Immature natural killer cell (primary cell): ENCODE data around the gene RORC. TPM values are rescaled to one million over a fixed set of nuclear protein-coding genes. Genes with fewer than 3 reads are reported as not detected.
"Not testable (repeated sequence)": the region's sequence is repeated elsewhere in the genome, so short reads cannot be mapped to it uniquely, and the experiment has no call there.

ENCODE experiments used
- DNase-seq, 3 donors: peaks; one replicate each; pipeline ENCODE4 v3.0.0; 2022; ENCODE audit warnings: mixed read lengths in 1 of 3
- H3K27ac Mint-ChIP-seq, 6 donors: one replicate each; pipeline ENCODE4 v1.8.0; 2020; ENCODE audit warnings: mixed read lengths in 6 of 6, mild to moderate bottlenecking in 5 of 6, inconsistent platforms in 4 of 6, moderate library complexity in 3 of 6
- H3K27me3 Mint-ChIP-seq, 3 donors: one replicate each; pipeline ENCODE4 v1.8.0; 2020 to 2021; ENCODE audit warnings: low read depth in 3 of 3, mild to moderate bottlenecking in 3 of 3, mixed read lengths in 3 of 3, moderate library complexity in 3 of 3, inconsistent platforms in 1 of 3
- H3K36me3 Mint-ChIP-seq, 3 donors: one replicate each; pipeline ENCODE4 v1.8.0; 2020; ENCODE audit warnings: mixed read lengths in 3 of 3, inconsistent platforms in 2 of 3, mild to moderate bottlenecking in 2 of 3
- H3K4me1 Mint-ChIP-seq, 2 donors: one replicate each; pipeline ENCODE4 v1.8.0; 2020; ENCODE audit warnings: inconsistent platforms in 2 of 2, mild to moderate bottlenecking in 2 of 2, mixed read lengths in 2 of 2, moderate library complexity in 1 of 2
- H3K4me3 Mint-ChIP-seq, 5 donors: one replicate each; pipeline ENCODE4 v1.8.0; 2020; ENCODE audit warnings: mild to moderate bottlenecking in 5 of 5, mixed read lengths in 5 of 5, inconsistent platforms in 3 of 5, moderate library complexity in 3 of 5
- H3K9me3 Mint-ChIP-seq, 6 donors: one replicate each; pipeline ENCODE4 v1.8.0; 2020; ENCODE audit warnings: mild to moderate bottlenecking in 6 of 6, mixed read lengths in 6 of 6, inconsistent platforms in 4 of 6, moderate library complexity in 3 of 6
- polyA plus RNA-seq, 3 donors: library from polyadenylated mRNA; unstranded; fragments of 300-500 nt; fragmentation: Illumina TruSeq; gene quantifications; one replicate each; pipeline ENCODE4 v1.2.3, GENCODE V29; 2021

Gene RORC
- polyA plus RNA-seq, result 1 to 10 TPM in 2 of 3 donors, under 1 TPM in 1; 0.40 to 1.6 (median 1.4) TPM

DNA sequence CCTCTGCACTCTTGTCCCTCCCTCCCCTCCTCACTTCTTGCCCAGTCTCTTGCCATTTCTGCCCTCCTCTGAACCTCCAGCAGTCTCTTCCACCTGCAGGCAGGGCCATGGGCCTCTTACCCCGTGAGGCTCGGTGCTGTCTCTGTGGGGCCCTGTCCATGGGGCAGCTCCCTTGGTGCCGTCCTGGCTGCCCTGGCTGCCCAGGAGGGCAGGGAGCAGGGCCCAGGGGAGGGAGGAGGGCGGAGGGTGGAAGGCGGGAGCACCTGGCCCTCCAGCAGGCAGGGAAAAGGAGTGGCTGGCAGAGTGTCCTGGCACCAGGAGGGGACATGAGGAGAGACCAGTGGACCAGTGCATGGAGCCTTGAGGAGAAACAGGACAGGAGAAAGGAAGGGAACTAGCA, at the start of gene RORC:
TSS of gene RORC (minus strand) at position 198 of the 400 bp plus-strand sequence. CDS start at position 160, 38 bp downstream.
- Mint-ChIP-seq H3K4me3 (no peak within 1 kb of the TSS), H3K27me3 (peaks cover 2 to 13% (median 3%) of the 10 kb centered on the region in 3 donors), H3K27ac (no peak within 1 kb of the TSS), H3K36me3 (no peaks in the 10 kb centered on the region), H3K4me1 (peaks cover 40 to 42% of the 10 kb centered on the region in 2 donors), H3K9me3 (peaks cover 0 to 2% (median 0%) of the 10 kb centered on the region in 6 donors)
- no peak for DNase-seq

DNA sequence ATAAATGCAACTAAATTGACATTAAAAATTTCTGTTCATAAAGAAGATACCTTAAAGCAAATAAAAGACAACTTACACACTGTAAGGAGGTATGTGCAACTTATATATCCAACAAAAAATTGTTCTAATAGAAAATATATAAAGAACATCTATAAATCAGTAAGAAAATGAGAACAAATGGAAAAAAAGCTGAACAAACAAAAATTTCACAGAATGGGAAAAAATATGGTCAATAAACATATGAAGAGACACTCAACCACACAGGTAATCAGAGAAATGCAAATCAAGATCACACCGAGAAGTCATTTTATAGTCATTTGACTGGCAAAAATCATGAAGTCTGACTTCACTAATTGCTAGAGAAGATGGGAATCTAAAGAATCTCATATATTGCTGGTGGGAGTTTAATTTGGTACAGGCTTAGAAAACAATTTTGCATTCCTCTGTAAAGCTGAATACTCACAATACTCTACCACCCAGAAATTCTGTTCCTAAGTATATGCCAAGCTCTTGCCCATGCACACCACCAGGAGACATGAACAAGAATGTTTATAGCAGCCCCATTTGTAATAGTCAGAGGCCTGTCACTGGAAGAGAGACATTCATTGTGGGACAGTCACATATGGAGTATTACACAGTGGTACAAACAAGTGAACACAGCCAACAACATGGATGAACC, 44.0 kb upstream of the RORC start:
- Mint-ChIP-seq H3K4me1 (no peaks in the 10 kb centered on the region), H3K9me3 (no peaks in the 10 kb centered on the region), H3K4me3 (no peak overlapping the region), H3K36me3 (peaks cover 5 to 25% (median 23%) of the 10 kb centered on the region in 3 donors), H3K27me3 (no peaks in the 10 kb centered on the region), H3K27ac (no peak overlapping the region)
- no peak for DNase-seq

DNA sequence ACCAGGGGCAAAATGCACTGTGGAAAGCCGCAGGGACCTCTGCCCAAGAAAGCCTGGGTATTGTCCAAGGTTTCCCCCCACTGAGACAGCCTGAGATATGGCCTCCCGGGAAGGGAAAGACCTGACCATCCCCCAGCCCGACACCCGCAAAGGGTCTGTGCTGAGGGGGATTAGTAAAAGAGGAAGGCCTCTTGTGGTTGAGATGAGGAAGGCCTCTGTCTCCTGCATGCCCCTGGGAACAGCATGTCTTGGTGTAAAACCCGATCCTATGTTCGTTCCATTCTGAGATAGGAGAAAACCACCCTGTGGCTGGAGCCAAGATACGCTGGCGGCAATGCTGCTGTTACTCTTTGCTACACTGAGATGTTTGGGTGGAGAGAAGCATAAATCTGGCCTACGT, 41.2 kb upstream of the RORC start:
- H3K27me3 Mint-ChIP-seq, DNase-seq, H3K4me3 Mint-ChIP-seq, H3K27ac Mint-ChIP-seq, H3K4me1 Mint-ChIP-seq, H3K9me3 Mint-ChIP-seq: not testable (repeated sequence)
- H3K36me3 Mint-ChIP-seq, result peaks cover under 1 to 21% (median 19%) of the 10 kb centered on the region in 3 donors

DNA sequence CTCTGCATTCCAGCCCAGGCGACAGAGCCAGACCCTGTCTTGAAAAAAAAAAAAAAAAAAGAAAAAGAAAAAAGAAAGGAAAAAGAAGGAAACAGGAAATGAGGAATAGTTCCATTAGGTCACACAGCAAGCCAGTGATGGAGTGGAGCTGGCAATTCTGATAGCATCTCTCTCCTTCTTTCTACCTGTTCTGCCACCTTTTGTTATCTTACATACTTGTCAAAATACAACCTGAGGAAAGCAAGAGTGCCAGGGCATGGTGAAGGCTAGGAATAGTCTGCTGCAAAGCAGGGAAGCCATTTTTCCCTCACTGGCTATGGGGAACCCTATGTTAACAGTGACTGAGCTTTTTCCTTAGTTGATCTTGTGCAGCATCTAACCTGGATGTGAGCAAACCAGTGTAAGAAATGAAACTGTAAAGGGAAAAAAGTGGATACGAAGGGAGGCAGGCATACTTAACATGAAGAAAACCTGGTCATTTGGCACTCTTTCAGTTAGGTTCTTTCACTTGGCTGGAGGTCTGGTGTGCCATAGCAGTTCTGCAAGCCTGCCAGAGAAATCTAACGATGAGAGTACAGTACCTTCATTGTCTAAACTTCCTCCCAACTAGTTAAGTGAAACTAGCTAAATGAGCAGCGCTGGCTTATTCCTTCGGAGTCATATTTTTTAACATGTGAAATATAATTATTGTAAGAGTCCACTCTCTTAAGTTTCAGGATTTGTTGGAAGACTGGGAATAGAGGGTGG, 39.9 kb upstream of the RORC start:
- H3K9me3 Mint-ChIP-seq, result no peaks in the 10 kb centered on the region
- no peak overlapping the region for H3K27ac Mint-ChIP-seq
- DNase-seq, result no peak
- H3K4me1 Mint-ChIP-seq, result no peaks in the 10 kb centered on the region
- peaks cover 0 to 20% (median 12%) of the 10 kb centered on the region in 3 donors for H3K36me3 Mint-ChIP-seq
- no peak overlapping the region for H3K4me3 Mint-ChIP-seq
- H3K27me3 Mint-ChIP-seq, result peaks cover 2 to 3% (median 2%) of the 10 kb centered on the region in 3 donors

DNA sequence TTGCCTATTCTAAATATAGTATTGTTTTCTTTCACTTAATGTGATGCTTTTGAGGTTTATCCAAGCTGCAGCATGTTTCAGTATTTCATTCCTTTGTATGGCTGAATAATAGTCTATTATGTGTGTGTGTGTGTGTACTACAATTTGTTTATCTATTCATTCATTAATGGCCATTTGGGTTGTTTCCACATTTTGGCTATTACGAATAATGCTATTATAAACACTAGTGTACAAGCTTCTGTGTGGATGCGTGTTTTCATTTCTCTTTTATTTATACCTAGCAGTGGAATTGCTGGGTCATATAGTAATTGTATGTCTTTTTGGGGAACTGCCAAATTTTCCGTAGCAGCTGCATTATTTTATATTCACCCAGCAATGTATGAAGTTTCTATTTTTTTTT, 36.9 kb upstream of the RORC start:
- DNase-seq, result no peak
- peaks cover 2 to 3% (median 2%) of the 10 kb centered on the region in 3 donors for H3K27me3 Mint-ChIP-seq
- H3K9me3 Mint-ChIP-seq, result no peaks in the 10 kb centered on the region
- H3K4me3 Mint-ChIP-seq, result no peak overlapping the region
- H3K4me1 Mint-ChIP-seq, result no peaks in the 10 kb centered on the region
- no peak overlapping the region for H3K27ac Mint-ChIP-seq
- H3K36me3 Mint-ChIP-seq, result peaks cover 0 to 10% (median 5%) of the 10 kb centered on the region in 3 donors

DNA sequence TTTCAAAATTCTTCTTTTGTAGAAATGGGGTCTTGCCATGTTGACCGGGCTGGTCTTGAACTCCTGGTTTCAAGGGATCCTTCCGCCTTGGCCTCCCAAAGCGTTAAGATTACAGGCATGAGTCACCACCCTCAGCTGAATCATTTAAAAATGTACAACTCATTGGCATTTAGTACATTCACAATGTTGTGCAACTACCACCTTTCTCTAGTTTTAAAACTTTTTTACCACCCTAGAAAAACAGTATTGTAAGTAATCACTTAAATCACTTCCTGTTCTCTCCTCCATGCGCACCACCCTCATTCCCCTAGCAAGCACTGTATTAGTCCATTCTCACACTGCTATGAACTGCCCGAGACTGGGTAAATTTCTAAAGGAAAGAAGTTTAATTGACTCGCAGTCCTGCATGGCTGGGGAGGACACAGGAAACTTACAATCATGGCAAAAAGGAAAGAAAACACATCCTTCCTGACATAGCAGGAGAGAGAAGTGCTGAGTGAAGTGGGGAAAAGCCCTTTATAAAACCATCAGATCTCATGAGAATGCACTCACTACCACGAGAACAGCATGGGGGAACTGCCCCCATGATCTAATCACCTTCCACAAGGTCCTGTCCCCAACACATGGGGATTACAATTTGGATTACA, 36.3 kb upstream of the RORC start:
- Mint-ChIP-seq H3K27me3 (peaks cover 2 to 3% (median 2%) of the 10 kb centered on the region in 3 donors), H3K4me1 (no peaks in the 10 kb centered on the region), H3K36me3 (peaks cover 0 to 4% (median 0%) of the 10 kb centered on the region in 3 donors), H3K27ac (no peak overlapping the region), H3K9me3 (no peaks in the 10 kb centered on the region), H3K4me3 (no peak overlapping the region)
- DNase-seq, result no peak

DNA sequence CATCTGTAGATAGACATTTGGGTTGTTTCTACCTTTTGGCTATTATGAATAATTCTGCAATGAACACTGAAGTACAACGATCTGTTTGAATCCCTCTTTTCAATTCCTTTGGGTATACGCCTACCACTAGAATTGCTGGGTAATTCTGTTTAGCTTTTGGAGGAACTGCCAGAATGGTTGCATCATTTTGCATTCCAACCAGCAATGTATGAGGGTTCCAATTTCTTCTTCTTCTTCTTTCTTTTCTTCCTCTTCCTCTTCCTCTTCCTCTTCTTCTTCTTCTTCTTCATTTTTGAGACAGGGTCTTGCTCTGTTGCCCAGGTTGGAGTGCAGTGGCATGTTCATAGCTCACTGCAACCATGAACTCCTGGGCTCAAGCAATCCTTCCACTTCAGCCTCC, 35.7 kb upstream of the RORC start:
- H3K4me3 Mint-ChIP-seq, result no peak overlapping the region
- H3K36me3 Mint-ChIP-seq, result peaks cover 0 to 3% (median 0%) of the 10 kb centered on the region in 3 donors
- H3K4me1 Mint-ChIP-seq, result no peaks in the 10 kb centered on the region
- DNase-seq, result no peak
- no peak overlapping the region for H3K27ac Mint-ChIP-seq
- no peaks in the 10 kb centered on the region for H3K9me3 Mint-ChIP-seq
- H3K27me3 Mint-ChIP-seq, result peaks cover 2 to 3% (median 2%) of the 10 kb centered on the region in 3 donors

DNA sequence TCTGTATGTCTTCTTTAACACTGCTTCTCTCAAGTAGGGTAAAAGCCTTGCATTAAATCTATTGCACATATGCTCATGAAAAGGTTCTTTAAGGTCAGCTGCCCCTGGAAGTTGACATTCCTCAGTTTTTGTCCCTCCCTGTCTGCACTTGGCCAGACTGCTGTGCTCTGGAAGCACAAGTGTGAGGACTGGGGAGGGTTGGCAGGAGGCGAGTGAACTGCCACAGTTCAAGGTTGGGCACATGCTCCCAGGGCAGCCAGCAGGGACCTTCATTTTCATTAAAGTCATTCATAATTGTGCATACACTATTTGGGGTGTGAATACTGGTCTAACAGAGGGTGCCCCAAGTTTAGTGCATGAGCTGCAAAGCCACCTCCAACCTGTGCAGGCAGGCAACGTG, 32.8 kb upstream of the RORC start:
- DNase-seq, result no peak
- Mint-ChIP-seq H3K27ac (no peak overlapping the region), H3K27me3 (peaks cover 0 to 3% (median 2%) of the 10 kb centered on the region in 3 donors), H3K36me3 (no peaks in the 10 kb centered on the region), H3K4me3 (no peak overlapping the region), H3K4me1 (no peaks in the 10 kb centered on the region), H3K9me3 (peaks cover 0 to 1% (median 0%) of the 10 kb centered on the region in 6 donors)

DNA sequence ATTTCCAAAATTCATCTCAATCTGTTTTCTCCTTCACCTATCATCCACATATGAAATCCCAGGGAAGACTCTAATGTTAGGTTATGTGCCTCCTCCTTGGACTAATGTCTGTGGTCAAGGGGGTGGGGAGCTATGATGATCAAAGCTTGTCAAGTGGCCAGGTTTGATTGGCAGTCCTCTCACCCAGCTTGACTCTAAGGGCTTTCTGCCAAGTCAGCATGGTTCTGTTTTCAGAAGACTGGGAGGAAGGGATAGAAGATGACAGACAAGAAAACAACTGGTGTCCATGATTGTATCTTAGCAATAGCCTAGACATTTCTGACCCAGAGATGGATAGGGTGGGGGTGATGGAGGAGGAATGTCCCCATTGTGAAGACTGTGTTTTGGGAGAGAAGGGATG, 31.0 kb upstream of the RORC start:
- DNase-seq, result no peak
- Mint-ChIP-seq H3K4me3 (no peak overlapping the region), H3K4me1 (no peaks in the 10 kb centered on the region), H3K9me3 (peaks cover 0 to 1% (median 0%) of the 10 kb centered on the region in 6 donors), H3K27me3 (peaks cover 0 to 2% (median under 1%) of the 10 kb centered on the region in 3 donors), H3K27ac (no peak overlapping the region), H3K36me3 (no peaks in the 10 kb centered on the region)

DNA sequence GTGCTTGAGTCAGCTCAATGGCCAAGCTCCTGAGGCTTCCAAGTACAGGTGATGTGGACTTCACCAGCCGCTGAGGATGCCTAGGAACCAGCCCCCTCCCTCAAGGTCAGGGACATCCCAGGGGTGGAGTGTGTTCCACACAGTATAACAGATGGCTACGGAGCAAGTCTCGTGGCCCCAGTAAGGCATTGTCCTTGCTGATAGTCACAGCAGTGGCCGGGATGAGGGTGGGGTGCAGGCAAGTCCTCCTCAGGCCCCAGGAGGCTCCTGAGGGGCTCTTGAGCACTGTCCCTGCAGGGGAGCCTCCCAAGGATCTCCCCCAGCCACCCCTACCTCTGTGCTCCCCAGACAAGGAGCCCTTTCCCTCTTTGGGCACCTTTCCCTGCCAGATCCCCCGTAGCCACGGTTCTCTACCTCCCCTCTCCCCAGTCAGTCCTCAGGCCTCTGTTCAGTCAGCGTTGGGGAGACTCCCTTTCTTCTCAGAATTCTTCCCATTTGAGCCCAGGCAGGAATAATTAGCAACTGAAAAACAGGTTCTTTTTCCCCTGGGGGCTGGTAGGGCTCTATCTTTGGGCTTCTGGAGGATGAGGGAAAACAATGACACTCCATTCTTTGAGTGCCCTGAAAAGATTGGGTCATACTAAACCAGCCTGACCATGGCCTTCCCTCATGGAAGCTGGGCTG, 29.0 kb upstream of the RORC start:
- peaks cover 0 to 1% (median 0%) of the 10 kb centered on the region in 6 donors for H3K9me3 Mint-ChIP-seq
- peaks cover 0 to 2% (median 0%) of the 10 kb centered on the region in 3 donors for H3K27me3 Mint-ChIP-seq
- no peaks in the 10 kb centered on the region for H3K4me1 Mint-ChIP-seq
- no peaks in the 10 kb centered on the region for H3K36me3 Mint-ChIP-seq
- H3K4me3 Mint-ChIP-seq, result no peak overlapping the region
- H3K27ac Mint-ChIP-seq, result no peak overlapping the region
- no peak for DNase-seq

DNA sequence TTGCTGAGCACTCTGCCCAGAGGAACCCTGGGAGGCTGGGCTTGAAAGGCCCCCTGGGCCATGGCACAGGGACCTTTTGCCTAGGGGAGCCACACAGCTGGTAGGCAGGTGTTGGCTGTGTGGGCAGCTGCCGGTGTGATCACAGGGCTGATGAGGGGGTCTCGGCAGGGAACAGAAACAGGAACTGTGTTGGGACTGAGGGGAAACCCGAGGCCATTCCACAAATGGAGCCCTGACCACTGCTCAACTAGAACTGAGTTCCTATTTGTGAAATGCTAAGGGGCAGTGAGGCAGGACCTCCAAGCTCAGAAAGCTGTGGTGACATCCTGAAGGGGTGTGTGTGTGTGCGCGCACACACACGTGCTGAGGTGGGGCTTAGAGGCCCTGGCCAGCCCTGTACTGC, 28.3 kb upstream of the RORC start:
- DNase-seq, result no peak
- Mint-ChIP-seq H3K36me3 (no peaks in the 10 kb centered on the region), H3K4me1 (no peaks in the 10 kb centered on the region), H3K4me3 (no peak overlapping the region), H3K27me3 (peaks cover 0 to 2% (median 0%) of the 10 kb centered on the region in 3 donors), H3K9me3 (peaks cover 0 to 1% (median 0%) of the 10 kb centered on the region in 6 donors), H3K27ac (no peak overlapping the region)

DNA sequence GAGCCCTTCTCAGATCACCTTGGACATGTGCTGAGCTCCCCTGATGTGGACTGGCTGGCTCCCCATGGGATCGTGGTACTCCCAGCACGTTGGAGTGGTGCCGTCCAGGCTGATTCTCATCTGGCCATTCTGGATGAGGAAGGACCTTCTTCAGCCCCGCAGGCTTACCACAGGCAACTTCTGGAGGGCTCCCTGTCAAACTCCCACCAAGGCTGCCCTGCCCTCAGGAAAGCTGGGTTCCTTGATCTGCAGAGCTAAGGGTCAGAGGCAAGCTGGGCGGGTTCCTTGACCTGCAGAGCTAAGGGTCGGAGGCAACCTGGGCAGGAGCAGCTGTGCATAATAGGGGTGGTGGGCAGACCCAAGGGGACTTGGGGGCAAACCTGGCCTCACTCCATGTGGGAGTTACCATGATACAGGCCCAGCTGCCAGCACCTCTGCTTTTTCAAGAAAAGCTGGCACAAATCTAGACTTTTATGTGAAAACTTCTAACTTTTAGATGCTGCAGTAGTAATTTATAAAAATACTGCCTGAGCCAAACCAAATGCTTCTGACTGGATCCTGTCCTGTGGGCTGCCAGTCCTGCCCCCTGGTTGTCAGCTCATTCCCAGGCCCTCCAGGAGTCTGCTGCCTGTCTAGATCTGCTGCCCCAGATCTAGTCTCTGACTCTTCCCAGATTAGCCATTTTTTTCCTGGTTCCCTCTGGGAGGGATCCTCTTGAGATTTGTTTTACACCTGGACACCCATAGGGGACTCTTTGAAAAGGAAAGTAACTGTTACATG, 27.5 kb upstream of the RORC start:
- Mint-ChIP-seq H3K36me3 (no peaks in the 10 kb centered on the region), H3K27me3 (peaks cover 0 to 2% (median 0%) of the 10 kb centered on the region in 3 donors), H3K4me3 (no peak overlapping the region), H3K9me3 (peaks cover 0 to 1% (median 0%) of the 10 kb centered on the region in 6 donors), H3K27ac (no peak overlapping the region), H3K4me1 (no peaks in the 10 kb centered on the region)
- no peak for DNase-seq
